ENCODE measurements around the gene RPS18. TPM values are rescaled to one million over a fixed set of nuclear protein-coding genes. Genes with fewer than 3 reads are reported as not detected.

RPS18 gene
- total and polyA plus RNA-seq, 2 of the 13 experiments (the other 11 are each of a cell fraction or from before 2014, with no cell fraction given): 3,896 to 5,806 TPM

- TF ChIP-seq ZHX2 (IDR thresholded peaks at IDR 0.05; ENCODE audit: low read depth): peak; percentile 90
- 0 out of 2 replicates have a peak, but pooled peaks have one; percentile 52 for TF ChIP-seq ZHX2 (CRISPR knock-in tag; IDR thresholded peaks at IDR 0.05; ENCODE audit: borderline replicate concordance)
- no peak for TF ChIP-seq NPAS2 (CRISPR knock-in tag; IDR thresholded peaks at IDR 0.05; ENCODE audit: borderline replicate concordance)
- TF ChIP-seq ATRX (CRISPR knock-in tag; IDR thresholded peaks at IDR 0.05; ENCODE audit: borderline replicate concordance): 0 out of 2 replicates have a peak, but pooled peaks have one; percentile 53
- TF ChIP-seq PAXIP1 (CRISPR knock-in tag; conservative IDR thresholded peaks at IDR 0.05): peak; percentile 66
- TF ChIP-seq IRX3 (CRISPR knock-in tag; IDR thresholded peaks at IDR 0.05; ENCODE audit: borderline replicate concordance, low read depth): peak; percentile 81; the same call in 1 of the 2 replicates
- TF ChIP-seq KLF15 (CRISPR knock-in tag; IDR thresholded peaks at IDR 0.05; ENCODE audit: borderline replicate concordance): 0 out of 2 replicates have a peak, but pooled peaks have one; percentile 74
- peak; percentile 89 for TF ChIP-seq GTF3A (CRISPR knock-in tag; conservative IDR thresholded peaks at IDR 0.05)
- peak; percentile 32 for TF ChIP-seq TFE3 (CRISPR knock-in tag; IDR thresholded peaks at IDR 0.05)
- TF ChIP-seq ZC3H4 (CRISPR knock-in tag; IDR thresholded peaks at IDR 0.05; ENCODE audit: borderline replicate concordance): peak; percentile 48; the same call in 1 of the 2 replicates
- TF ChIP-seq BORCS8-MEF2B (CRISPR knock-in tag; IDR thresholded peaks at IDR 0.05): peak; percentile 92
- TF ChIP-seq ZNF740 (CRISPR knock-in tag; IDR thresholded peaks at IDR 0.05): peak; percentile 53; the same call in 1 of the 2 replicates
- peak; percentile 13; the same call in 1 of the 2 replicates for TF ChIP-seq ZNF879 (CRISPR knock-in tag; IDR thresholded peaks at IDR 0.05)
- TF ChIP-seq FOSL1 (CRISPR knock-in tag; IDR thresholded peaks at IDR 0.05; ENCODE audit: borderline replicate concordance): no peak
- peak; percentile 81 for TF ChIP-seq ZNF12 (CRISPR knock-in tag; IDR thresholded peaks at IDR 0.05)
- TF ChIP-seq MAFK (conservative IDR thresholded peaks at IDR 0.05 in 1 of 2, IDR thresholded peaks at IDR 0.05 in 1 of 2; ENCODE audit: low read length in 2 of 2): no peak; a peak in 1 of 4 replicates
- peak; percentile 90 for TF ChIP-seq SRSF1 (optimal IDR thresholded peaks at IDR 0.05; ENCODE audit: low read depth, low read length)
Observed at GRCh38 chr6:33271468-33272274, at the start of gene RPS18, which contains the start of gene VPS52 (continued).

Measured in HepG2 (cell line).